Mesodermal cell (in vitro differentiated cells): ENCODE measurements around the gene COL24A1.
"Not testable (repeated sequence)": the region's sequence is repeated elsewhere in the genome, so short reads cannot be mapped to it uniquely, and the experiment has no call there.

Source experiments
- H3K27ac ChIP-seq: 2 replicates; pipeline ENCODE4 v1.7.0; 2013; ENCODE audit warnings: mild to moderate bottlenecking, low read depth, low read length, moderate library complexity; ENCODE audit not compliant: severe bottlenecking
- H3K36me3 ChIP-seq: 2 replicates; pipeline ENCODE4 v1.7.1; 2013; ENCODE audit warnings: mild to moderate bottlenecking, low read length, moderate library complexity; ENCODE audit not compliant: control insufficient read depth, insufficient read depth
- H3K4me1 ChIP-seq: one replicate; pipeline ENCODE4 v1.7.1; 2013; ENCODE audit warnings: mild to moderate bottlenecking, low read length; ENCODE audit not compliant: insufficient read depth, control insufficient read depth, poor library complexity, severe bottlenecking
- H3K4me3 ChIP-seq: 2 replicates; pipeline ENCODE4 v1.7.0; 2013; ENCODE audit warnings: low read length, control low read depth, mild to moderate bottlenecking; ENCODE audit not compliant: insufficient read depth, poor library complexity, severe bottlenecking; ENCODE audit errors: extremely low read depth
- H3K9me3 ChIP-seq: 2 replicates; pipeline ENCODE4 v1.7.1; 2013; ENCODE audit warnings: mild to moderate bottlenecking, low read length, moderate library complexity; ENCODE audit not compliant: control insufficient read depth
- WGBS, 2 experiments: methylation state at CpG; one replicate each; pipeline ENCODE4 v1.1.5; 2013; ENCODE audit warnings: missing lambda C conversion rate in 2 of 2; ENCODE audit not compliant: insufficient coverage in 2 of 2; 5-methylcytosine and 5-hydroxymethylcytosine counted together

COL24A1 gene

GRCh38 chr1:85991261-85991660, 165.3 kb downstream of the COL24A1 start:
- no peak overlapping the region for H3K27ac ChIP-seq
- 94% methylated on average over 1 of the region's 1 CpG; no CpG with 5 or more reads in 1 of the 2 experiments for WGBS, 2 experiments
- no peaks in the 10 kb centered on the region for H3K36me3 ChIP-seq

GRCh38 chr1:85984636-85985035, 171.9 kb downstream of the COL24A1 start:
- no peak overlapping the region for H3K4me3 ChIP-seq
- 83 to 92% methylated on average over 3 to 4 of the region's 4 CpGs for WGBS, 2 experiments
- H3K36me3 ChIP-seq, result no peaks in the 10 kb centered on the region
- no peaks in the 10 kb centered on the region for H3K4me1 ChIP-seq
- H3K9me3 ChIP-seq, result no peaks in the 10 kb centered on the region
- H3K27ac ChIP-seq, result no peak overlapping the region

More at GRCh38 chr1:85991261-85991660, 165.3 kb downstream of the COL24A1 start:
- Histone ChIP-seq H3K9me3 (no peaks in the 10 kb centered on the region), H3K4me1 (no peaks in the 10 kb centered on the region), H3K4me3 (no peak overlapping the region)

- no peaks in the 10 kb centered on the region for H3K36me3 ChIP-seq
- no CpG with 5 or more reads among the region's 1 CpG for WGBS, 2 experiments
- H3K4me1 ChIP-seq, result no peaks in the 10 kb centered on the region
- H3K9me3 ChIP-seq, result no peaks in the 10 kb centered on the region
- no peak overlapping the region for H3K4me3 ChIP-seq
- no peak overlapping the region for H3K27ac ChIP-seq
These were observed 173.3 kb downstream of the COL24A1 start for GRCh38 chr1:85983316-85983715.

- H3K36me3 ChIP-seq, result no peaks in the 10 kb centered on the region
- no peak overlapping the region for H3K4me3 ChIP-seq
- H3K27ac ChIP-seq, result no peak overlapping the region
- no peaks in the 10 kb centered on the region for H3K9me3 ChIP-seq
- H3K4me1 ChIP-seq, result no peaks in the 10 kb centered on the region
- WGBS, 2 experiments, result 89 to 93% methylated on average over 3 to 4 of the region's 4 CpGs
These were observed 179.9 kb downstream of the COL24A1 start for GRCh38 chr1:85976516-85977205.

- WGBS, 2 experiments, result 37 to 55% methylated on average over 3 to 4 of the region's 5 CpGs
These were observed 180.6 kb downstream of the COL24A1 start for GRCh38 chr1:85975912-85976371.

GRCh38 chr1:85962457-85962856, 194.1 kb downstream of the COL24A1 start:
- WGBS, 2 experiments, result 88% methylated on average over 1 of the region's 2 CpGs; no CpG with 5 or more reads in 1 of the 2 experiments
- Histone ChIP-seq H3K9me3 (no peaks in the 10 kb centered on the region), H3K4me1 (no peaks in the 10 kb centered on the region), H3K27ac (no peak overlapping the region), H3K36me3 (no peaks in the 10 kb centered on the region), H3K4me3 (no peak overlapping the region)

More at GRCh38 chr1:85975912-85976371, 180.6 kb downstream of the COL24A1 start:
- Histone ChIP-seq H3K4me1 (no peaks in the 10 kb centered on the region), H3K36me3 (no peaks in the 10 kb centered on the region), H3K4me3 (no peak overlapping the region), H3K27ac (no peak overlapping the region), H3K9me3 (no peaks in the 10 kb centered on the region)

GRCh38 chr1:85957760-85958159, 198.8 kb downstream of the COL24A1 start:
- Histone ChIP-seq H3K4me1 (no peaks in the 10 kb centered on the region), H3K9me3 (no peaks in the 10 kb centered on the region), H3K36me3 (no peaks in the 10 kb centered on the region), H3K27ac (no peak overlapping the region), H3K4me3 (no peak overlapping the region)
- WGBS, 2 experiments, result 88 to 94% methylated on average over 1 of the region's 2 CpGs

GRCh38 chr1:85955218-85955617, 201.4 kb downstream of the COL24A1 start:
- H3K4me1 ChIP-seq, H3K4me3 ChIP-seq, H3K9me3 ChIP-seq, H3K36me3 ChIP-seq, H3K27ac ChIP-seq: not testable (repeated sequence)
- WGBS, 2 experiments, result 86 to 89% methylated on average over 5 to 6 of the region's 7 CpGs

GRCh38 chr1:85952460-85952859, 204.1 kb downstream of the COL24A1 start:
- H3K36me3 ChIP-seq, result no peaks in the 10 kb centered on the region
- H3K9me3 ChIP-seq, result no peaks in the 10 kb centered on the region
- H3K4me3 ChIP-seq, result no peak overlapping the region
- WGBS, 2 experiments, result 75% methylated on average over 1 of the region's 3 CpGs; no CpG with 5 or more reads in 1 of the 2 experiments
- H3K27ac ChIP-seq, result no peak overlapping the region
- no peaks in the 10 kb centered on the region for H3K4me1 ChIP-seq

- Histone ChIP-seq H3K4me3 (no peak overlapping the region), H3K27ac (no peak overlapping the region), H3K4me1 (no peaks in the 10 kb centered on the region), H3K9me3 (no peaks in the 10 kb centered on the region), H3K36me3 (no peaks in the 10 kb centered on the region)
- WGBS, 2 experiments, result no CpG with 5 or more reads among the region's 2 CpGs
These were observed 209.4 kb downstream of the COL24A1 start for GRCh38 chr1:85947186-85947585.

- no peak overlapping the region for H3K27ac ChIP-seq
- no CpG with 5 or more reads among the region's 1 CpG for WGBS, 2 experiments
- H3K4me3 ChIP-seq, result no peak overlapping the region
- H3K9me3 ChIP-seq, result no peaks in the 10 kb centered on the region
- H3K36me3 ChIP-seq, result no peaks in the 10 kb centered on the region
- H3K4me1 ChIP-seq, result no peaks in the 10 kb centered on the region
These were observed 212.6 kb downstream of the COL24A1 start for GRCh38 chr1:85943945-85944344.
